Measurements from ENCODE around the gene TSNAXIP1.

- TF ChIP-seq CTCF (IDR thresholded peaks at IDR 0.05), result no peak
- TF ChIP-seq EP300 (IDR thresholded peaks at IDR 0.05; ENCODE audit: low read depth), result no peak
- no peak for TF ChIP-seq POLR2A (IDR thresholded peaks at IDR 0.05)
Observed at GRCh38 chr16:67782567-67783352, 23.9 kb upstream of the TSNAXIP1 start.
